ENCODE results near the gene RHBDL2. TPM values are rescaled to one million over a fixed set of nuclear protein-coding genes. Genes with fewer than 3 reads are reported as not detected.

RHBDL2 gene
- total and polyA plus RNA-seq, 2 of the 13 experiments (the other 11 are each of a cell fraction or from before 2014, with no cell fraction given) = 3.3 to 5.4 TPM

GRCh38 chr1:38859561-38860453 lies 81.8 kb downstream of the RHBDL2 start, which contains the start of gene RRAGC (continued):
- TF ChIP-seq MLXIP (CRISPR knock-in tag; IDR thresholded peaks at IDR 0.05; ENCODE audit: borderline replicate concordance) (no peak), KMT2A (CRISPR knock-in tag; IDR thresholded peaks at IDR 0.05) (peak; percentile 74), FOXP4 (CRISPR knock-in tag; IDR thresholded peaks at IDR 0.05) (peak; percentile 48; the same call in 1 of the 2 replicates), YY1 (IDR thresholded peaks at IDR 0.05; ENCODE audit: insufficient read depth, insufficient replicate concordance, low read depth, low read length) (peak; percentile 68), IKZF1 (IDR thresholded peaks at IDR 0.05) (no peak), ZNF207 (IDR thresholded peaks at IDR 0.05; ENCODE audit: borderline replicate concordance) (no peak), EHMT2 (IDR thresholded peaks at IDR 0.05; ENCODE audit: borderline replicate concordance, low read depth, low read length) (no peak), ZNF614 (CRISPR knock-in tag; IDR thresholded peaks at IDR 0.05; ENCODE audit: borderline replicate concordance) (peak; percentile 69; the same call in 1 of the 2 replicates), CREB1 (IDR thresholded peaks at IDR 0.05) (peak; percentile 64), CREB1 (CRISPR knock-in tag; IDR thresholded peaks at IDR 0.05) (peak; percentile 49; the same call in 1 of the 2 replicates), ZNF660 (CRISPR knock-in tag; IDR thresholded peaks at IDR 0.05; ENCODE audit: borderline replicate concordance, low read depth) (no peak), NRL (CRISPR knock-in tag; IDR thresholded peaks at IDR 0.05; ENCODE audit: borderline replicate concordance) (0 out of 2 replicates have a peak, but pooled peaks have one; percentile 64), TFDP2 (CRISPR knock-in tag; IDR thresholded peaks at IDR 0.05) (peak; percentile 25; the same call in 1 of the 2 replicates), ZFP36L1 (CRISPR knock-in tag; IDR thresholded peaks at IDR 0.05) (0 out of 2 replicates have a peak, but pooled peaks have one; percentile 19), ATF7 (IDR thresholded peaks at IDR 0.05) (no peak), ATF7 (CRISPR knock-in tag; IDR thresholded peaks at IDR 0.05) (no peak), HOXA7 (CRISPR knock-in tag; IDR thresholded peaks at IDR 0.05) (no peak), ARHGAP35 (CRISPR knock-in tag; IDR thresholded peaks at IDR 0.05; ENCODE audit: borderline replicate concordance) (no peak), PRMT3 (CRISPR knock-in tag; IDR thresholded peaks at IDR 0.05; ENCODE audit: borderline replicate concordance, low read depth) (no peak), HIVEP1 (CRISPR knock-in tag; IDR thresholded peaks at IDR 0.05) (peak; percentile 76; the same call in 1 of the 2 replicates), MNT (IDR thresholded peaks at IDR 0.05) (peak; percentile 84), CCDC6 (CRISPR knock-in tag; IDR thresholded peaks at IDR 0.05) (0 out of 2 replicates have a peak, but pooled peaks have one; percentile 43)
